Stimulated activated naive CD4-positive, alpha-beta T cell treated with Interleukin-2 at 50 U/mL for 16 hours (primary cell): ENCODE data around the gene ELMO1.
A peak's percentile ranks its signal among the peaks of the same experiment; 100 is the strongest.

ENCODE experiments used
- DNase-seq: peaks from one replicate; lab custom pipeline; 2025; lab: John Stamatoyannopoulos, UW

ELMO1 gene

DNA sequence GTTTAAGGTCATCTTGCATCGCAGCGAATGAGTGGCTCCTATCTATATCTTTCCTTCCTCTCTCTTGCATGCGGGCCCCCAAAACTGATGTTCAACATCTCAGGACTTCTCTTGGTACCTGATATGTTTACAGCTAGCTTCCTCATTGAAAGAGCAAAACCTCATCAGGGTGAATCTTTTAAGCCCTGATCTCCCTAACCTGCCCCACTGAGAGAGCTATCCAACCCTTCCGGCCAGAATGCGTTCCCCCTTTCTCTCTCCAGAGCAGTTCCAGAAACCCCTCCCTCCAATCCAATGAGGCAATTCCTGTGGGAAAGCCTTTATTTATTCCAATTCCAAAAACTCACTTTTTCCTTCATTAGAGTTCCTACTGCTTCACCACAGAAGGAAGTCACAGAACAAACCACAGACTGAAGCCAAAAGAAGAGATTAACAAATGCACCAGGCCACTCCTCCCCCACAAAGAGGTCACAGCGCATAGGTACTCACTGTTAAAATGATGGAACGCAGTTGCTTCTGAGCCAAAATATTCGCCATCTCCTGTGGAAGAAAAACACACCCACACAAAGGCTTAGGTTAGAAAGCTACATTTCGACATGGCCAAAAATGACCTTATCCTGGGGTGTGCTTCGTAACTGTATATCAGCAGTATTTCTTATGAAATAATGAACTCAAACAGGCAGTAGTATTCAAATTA, 232.4 kb downstream of the ELMO1 start:
- DNase-seq = no peak

DNA sequence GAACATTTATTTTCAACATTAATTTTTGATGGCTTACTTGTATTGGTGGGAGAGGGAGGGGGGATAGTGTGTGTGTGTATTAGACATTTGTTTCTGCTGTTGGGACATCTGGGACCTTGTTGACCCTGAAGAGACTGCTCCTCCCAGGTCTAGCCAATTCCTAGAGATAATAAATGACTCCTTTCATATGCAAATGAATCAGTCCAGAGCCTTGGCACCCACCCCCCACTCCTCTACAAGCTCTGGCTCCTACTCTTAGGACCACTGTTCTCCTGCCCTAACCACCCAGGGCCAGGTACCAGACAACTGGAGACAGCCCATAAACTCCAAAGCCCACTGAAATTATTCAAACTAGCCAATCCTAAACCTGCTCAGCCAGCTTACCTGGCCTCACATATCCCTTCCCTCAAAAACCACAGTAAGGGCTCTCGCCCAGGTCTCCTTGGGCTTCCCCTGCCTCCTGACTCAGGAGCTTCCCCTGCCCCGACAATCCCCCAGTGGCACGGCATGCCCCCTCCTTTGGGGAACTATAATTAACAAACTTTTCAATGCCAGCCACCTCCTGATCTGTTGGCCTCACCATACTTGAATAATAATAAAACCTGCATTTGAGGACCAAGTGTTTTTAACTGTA, 233.3 kb downstream of the ELMO1 start:
- no peak for DNase-seq

DNA sequence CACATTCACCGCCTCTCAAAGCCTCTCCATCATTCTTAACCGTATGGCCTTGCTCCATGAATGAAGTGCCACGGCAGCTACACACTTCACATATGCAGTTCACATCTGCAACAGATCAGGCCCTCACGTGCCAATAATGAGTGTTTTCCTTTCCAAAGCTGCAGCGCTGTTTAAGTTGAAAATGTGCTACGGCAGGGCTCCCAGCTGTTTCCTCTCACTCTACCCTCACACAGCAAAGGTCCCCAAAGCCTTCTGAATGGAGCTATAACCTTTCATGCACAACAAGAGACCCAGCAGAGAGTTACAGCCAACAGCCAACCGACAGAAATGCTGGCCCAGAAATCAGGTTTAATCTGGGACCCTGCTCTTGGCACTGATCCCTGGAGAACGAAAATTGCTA, 236.1 kb downstream of the ELMO1 start:
- DNase-seq = no peak

DNA sequence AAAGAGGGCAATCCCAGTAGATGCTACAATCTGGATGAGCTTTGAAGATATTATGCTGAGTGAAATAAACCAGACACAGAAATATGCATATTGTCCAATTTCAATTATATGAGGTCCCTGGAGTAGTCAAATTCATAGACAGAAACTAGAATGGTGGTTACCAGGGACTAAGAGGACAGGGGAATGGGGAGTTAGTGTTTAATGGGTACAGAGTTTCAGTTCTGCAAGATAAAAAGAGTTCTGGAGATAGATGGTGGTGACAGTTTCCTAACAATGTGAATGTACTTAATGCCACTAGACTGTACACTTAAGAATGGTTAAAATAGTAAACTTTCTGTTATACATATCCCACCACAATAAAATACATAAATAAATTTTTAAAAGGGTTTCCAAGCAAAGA, 236.6 kb downstream of the ELMO1 start:
- DNase-seq = no peak

GRCh38 chr7:37211097-37211880, 237.4 kb downstream of the ELMO1 start:
- no peak for DNase-seq

GRCh38 chr7:37209195-37209594, 239.5 kb downstream of the ELMO1 start:
- DNase-seq = no peak

DNA sequence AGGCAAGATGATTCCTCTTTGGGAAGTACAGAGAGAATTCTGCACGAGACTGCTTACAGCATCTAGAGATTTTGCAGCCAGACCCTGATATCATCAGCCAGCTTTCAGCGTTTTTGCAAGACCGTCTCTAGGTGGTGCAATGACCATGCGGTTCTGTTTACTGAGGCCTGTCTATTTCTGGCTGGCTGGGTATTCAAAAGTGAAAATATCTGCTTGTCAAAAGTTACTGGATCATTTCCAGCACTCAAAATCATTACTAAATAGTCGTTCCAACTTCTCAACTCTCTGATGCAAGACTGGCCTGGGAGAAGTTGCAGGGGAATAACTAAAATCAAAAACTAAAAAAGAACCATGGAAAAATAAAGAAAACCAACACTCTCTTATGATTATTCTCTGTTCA, 240.1 kb downstream of the ELMO1 start:
- DNase-seq = no peak

GRCh38 chr7:37206192-37206591, 242.5 kb downstream of the ELMO1 start:
- DNase-seq = no peak

DNA sequence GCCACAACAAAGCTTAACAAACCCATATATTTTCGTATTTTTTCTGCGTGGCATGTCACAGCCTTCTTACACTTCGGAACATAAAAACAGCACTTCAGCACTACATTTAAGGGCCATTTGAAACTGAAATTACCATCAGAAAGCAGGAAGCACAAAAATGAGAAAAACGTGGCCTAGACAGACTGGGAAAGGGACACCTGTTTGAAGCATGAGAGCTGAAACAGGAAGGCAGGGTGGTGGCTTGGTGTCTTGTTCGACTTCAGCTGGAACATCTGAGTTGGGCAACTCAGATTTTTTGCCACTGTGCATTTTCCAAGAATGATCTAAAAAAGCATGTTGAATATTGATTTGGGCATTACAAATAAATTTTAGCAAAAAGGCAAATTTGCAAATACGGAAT, 243.2 kb downstream of the ELMO1 start:
- DNase-seq = no peak

DNA sequence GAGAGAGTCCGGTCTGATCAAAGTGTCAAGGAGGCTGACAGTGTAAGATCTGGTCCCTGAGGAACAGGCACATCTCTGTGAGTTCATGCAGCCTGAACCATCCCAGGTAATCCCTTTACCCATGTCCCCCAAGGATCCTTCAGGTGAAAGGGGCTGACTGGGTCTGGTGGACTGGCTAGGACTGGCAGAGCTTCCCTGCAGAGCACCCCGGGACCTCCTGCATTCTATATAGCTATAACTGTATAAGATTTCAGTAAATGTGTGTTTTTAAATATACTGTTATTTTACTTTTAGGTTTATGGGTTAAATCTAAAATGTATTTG, 246.8 kb downstream of the ELMO1 start:
- DNase-seq = no peak

- DNase-seq = peak; percentile 23
Observed at GRCh38 chr7:37201003-37201875, 247.4 kb downstream of the ELMO1 start.

DNA sequence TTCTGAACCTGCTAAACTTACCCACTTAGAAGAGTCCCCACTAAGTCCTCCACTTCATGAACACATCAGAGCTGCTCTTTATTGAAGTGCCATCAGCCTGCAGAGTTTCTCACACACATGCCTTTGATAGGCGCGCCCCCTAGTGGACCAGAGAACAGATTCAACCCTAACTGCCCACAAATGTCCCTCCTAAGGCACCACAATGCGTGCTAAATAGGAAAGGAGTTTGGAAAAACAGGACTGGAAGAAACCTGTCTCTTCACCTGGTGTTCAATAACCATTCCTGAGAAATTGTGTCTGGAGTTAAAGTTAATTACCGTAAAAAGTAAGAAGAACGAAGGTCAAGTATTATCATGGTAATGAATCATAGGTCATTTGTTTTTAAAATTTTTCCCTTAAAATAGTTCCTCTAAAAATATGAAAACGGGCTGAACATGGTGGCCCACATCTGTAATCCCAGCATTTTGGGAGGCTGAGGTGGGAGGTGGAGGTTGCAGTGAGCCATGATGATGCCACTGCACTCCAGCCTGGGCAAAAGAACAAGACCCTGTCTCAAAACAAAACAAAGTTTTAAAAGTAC, 249.7 kb downstream of the ELMO1 start:
- DNase-seq = peak; percentile 61

- no peak for DNase-seq
Observed at GRCh38 chr7:37198041-37198905, 250.4 kb downstream of the ELMO1 start.

DNA sequence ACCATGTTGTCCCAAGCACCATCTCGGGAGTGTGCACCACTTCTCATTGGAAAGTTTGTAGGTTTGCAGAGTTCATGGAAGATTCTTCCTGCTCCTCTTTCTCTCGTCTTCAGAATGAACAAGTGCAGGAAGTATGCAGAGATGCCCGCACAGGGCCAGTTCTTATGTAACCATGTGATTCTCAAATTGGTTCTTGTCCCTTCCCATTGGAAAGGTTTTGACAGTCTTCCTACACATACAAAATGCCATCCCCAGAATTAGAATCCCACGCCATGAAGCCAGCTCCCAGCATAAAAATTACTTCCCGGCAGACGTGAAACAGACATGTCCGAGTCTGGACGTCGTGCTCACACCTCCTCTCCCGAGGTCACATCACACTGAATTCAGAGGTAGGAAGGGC, 251.6 kb downstream of the ELMO1 start:
- no peak for DNase-seq

DNA sequence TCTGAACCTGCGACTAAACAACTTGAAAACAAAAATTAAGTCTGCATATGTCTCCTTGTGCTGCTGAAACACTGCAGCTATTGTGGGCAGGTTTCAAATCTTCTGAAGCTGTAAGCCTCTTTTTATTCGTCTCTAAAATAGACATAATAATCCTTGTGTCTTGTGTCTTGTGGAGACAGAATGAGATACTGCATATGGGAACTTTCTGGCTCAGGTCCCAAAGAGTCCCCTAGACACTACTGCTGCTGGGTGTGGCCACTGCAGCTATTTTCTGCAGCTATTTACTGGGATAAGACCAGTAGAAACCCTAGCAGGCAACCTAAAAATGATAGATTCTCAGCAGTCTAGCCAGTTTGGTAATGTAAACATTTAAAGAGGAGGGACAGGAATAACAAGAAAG, 252.0 kb downstream of the ELMO1 start:
- no peak for DNase-seq

DNA sequence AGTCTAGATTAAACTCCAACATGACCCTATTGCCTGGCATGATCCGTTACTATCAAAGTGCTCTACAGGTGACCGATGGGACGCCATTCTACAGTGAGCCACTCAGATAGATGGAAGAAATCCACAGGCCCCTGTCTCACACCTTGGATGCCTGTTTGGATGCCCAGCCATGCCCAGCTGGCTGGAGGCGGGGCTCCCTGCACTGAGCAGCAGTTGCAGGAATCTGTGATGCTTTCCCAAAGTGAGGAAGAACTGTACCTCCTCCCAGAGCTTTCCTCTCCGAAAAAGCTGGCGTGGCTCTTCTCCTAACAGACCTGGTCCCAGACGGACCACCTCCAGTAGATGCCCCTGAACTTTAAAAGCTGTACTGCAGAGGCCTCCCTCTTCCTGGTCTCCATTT, 253.3 kb downstream of the ELMO1 start:
- no peak for DNase-seq

GRCh38 chr7:37194943-37195342, 253.7 kb downstream of the ELMO1 start:
- no peak for DNase-seq

DNA sequence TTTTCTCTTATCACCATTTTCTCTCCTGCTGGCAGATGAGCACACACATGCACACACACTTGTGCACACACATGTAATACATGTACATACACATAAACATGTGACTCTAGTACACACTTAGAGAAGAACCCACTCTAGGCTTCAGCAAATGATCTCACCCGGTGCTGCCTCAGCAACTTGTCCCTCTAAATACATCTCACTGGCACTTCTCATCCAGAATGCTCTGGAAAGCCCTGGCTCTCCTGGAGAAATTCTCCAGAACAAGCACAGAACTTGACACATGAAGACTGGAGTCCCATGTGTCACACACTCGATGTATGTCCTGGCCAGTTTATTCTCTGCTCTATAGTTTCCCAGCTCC, 254.9 kb downstream of the ELMO1 start:
- DNase-seq = no peak

DNA sequence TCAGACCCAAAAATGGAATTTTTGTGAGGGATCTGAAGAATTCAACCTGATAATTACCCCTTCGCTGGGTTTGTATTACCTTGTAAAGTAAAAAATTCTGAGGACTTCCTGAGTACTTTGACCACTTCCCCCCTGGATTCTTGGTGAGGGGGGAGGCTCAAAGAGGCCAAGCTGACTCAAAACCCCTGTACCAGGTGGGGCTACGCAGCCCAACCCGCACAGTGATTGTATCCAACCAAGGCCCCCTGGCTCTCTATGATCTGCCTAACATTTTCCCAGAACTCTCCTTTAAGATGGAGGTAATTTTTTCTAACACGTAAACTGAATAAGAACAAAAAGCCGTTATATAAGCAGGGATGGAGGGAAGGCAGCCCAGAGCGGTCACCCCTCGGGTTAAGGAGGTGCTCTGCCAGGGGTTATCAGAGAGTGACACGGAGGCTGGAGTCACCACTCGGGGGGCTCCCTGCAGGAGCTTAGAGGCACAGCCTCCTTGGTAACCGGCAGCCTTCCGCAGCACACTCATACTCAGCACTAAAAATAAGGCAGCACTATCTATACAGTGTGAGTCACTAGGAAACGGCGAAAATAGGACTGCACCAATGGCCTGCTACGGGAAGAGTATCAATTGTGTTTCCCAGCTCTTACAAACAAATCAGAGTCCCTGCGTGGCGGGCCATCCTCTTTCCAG, 255.4 kb downstream of the ELMO1 start:
- DNase-seq = no peak

DNA sequence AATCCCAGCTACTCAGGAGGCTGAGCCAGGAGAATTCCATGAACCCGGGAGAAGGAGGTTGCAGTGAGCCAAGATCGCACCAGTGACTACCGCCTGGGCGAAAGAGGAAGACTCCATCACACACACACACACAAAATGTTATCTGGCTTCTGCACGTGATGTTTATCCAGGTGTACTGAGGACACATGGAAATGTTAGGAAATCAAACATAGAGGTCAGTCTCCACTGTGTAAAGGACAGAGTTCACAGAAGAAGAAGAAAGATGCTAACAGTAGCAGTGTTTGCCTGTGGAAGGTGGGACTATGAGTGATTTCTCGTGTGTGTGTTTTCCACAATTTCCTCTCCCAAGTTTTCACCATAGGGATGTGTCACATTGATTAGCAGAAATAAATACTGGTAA, 256.9 kb downstream of the ELMO1 start:
- no peak for DNase-seq

DNA sequence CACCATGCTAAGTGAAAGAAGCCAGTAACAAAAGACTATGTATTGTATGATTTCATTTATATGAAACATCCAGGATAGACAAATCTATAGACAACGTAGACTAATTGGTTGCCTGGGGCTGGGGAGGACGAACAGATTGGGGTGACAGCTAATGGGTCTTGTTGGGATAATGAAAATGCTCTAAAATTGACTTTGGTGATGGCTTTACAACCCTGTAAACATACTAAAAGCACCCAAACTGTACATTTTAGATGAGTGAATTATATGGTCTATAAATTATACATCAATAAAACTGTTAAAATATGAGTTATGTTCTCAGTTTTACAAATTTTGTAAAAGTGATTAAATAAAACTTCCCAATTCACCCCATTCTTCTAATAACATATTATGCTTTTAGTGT, 261.5 kb downstream of the ELMO1 start:
- no peak for DNase-seq
